Keratinocyte (primary cell): ENCODE data around the gene TNKS1BP1. TPM values are rescaled to one million over a fixed set of nuclear protein-coding genes. Genes with fewer than 3 reads are reported as not detected.

Source experiments
- DNase-seq: peaks from one replicate; pipeline ENCODE4 v3.0.0-alpha.2; 2011; ENCODE audit warnings: low read depth, missing footprints, low spot score
- FAIRE-seq: peaks from 2 replicates; lab custom pipeline; 2011; peaks lifted over from hg19 to GRCh38; lab: Jason Lieb, UNC
- H2AFZ ChIP-seq: 2 replicates; pipeline ENCODE4 v1.6.0; 2012; ENCODE audit warnings: low read length, control low read depth, inconsistent platforms; ENCODE audit not compliant: control insufficient read depth
- H3K27ac ChIP-seq: 2 replicates; pipeline ENCODE4 v1.5.1; 2011; ENCODE audit warnings: low read length; ENCODE audit not compliant: control insufficient read depth, insufficient read depth
- H3K27me3 ChIP-seq: 3 replicates; pipeline ENCODE4 v1.6.0; 2011; ENCODE audit warnings: low read length; ENCODE audit not compliant: control insufficient read depth, insufficient read depth; ENCODE audit errors: extremely low read depth
- H3K36me3 ChIP-seq, 2 experiments: 2 replicates in 1 of 2; 3 replicates in 1 of 2; pipeline ENCODE4 v1.5.1; 2011; ENCODE audit warnings: low read length in 2 of 2, mild to moderate bottlenecking in 1 of 2; ENCODE audit not compliant: control insufficient read depth in 2 of 2, insufficient read depth in 2 of 2; ENCODE audit errors: extremely low read depth in 1 of 2
- H3K4me1 ChIP-seq: 3 replicates; pipeline ENCODE4 v1.5.1; 2011; ENCODE audit warnings: low read length; ENCODE audit not compliant: control insufficient read depth, insufficient read depth; ENCODE audit errors: extremely low read depth
- H3K4me2 ChIP-seq: 3 replicates; pipeline ENCODE4 v1.6.0; 2011; ENCODE audit warnings: low read depth, low read length; ENCODE audit not compliant: control insufficient read depth, insufficient read depth; ENCODE audit errors: extremely low read depth
- H3K4me3 ChIP-seq, 3 experiments: fragments of 200-600 bp in 1 of 3; sonication (generic) in 1 of 3; 2 replicates in 2 of 3; 3 replicates in 1 of 3; pipeline ENCODE4 v1.5.1; 2011 to 2016; ENCODE audit warnings: low read length in 3 of 3, mild to moderate bottlenecking in 3 of 3, control low read depth in 2 of 3, inconsistent platforms in 1 of 3, low read depth in 1 of 3, mixed read lengths in 1 of 3, mixed run types in 1 of 3, moderate library complexity in 1 of 3; ENCODE audit not compliant: control insufficient read depth in 2 of 3, insufficient read depth in 2 of 3; ENCODE audit errors: extremely low read depth in 1 of 3
- H3K79me2 ChIP-seq: 2 replicates; pipeline ENCODE4 v1.6.0; 2012; ENCODE audit warnings: low read length; ENCODE audit not compliant: control insufficient read depth, insufficient read depth
- H3K9ac ChIP-seq: 3 replicates; pipeline ENCODE4 v1.6.0; 2011; ENCODE audit warnings: low read length; ENCODE audit not compliant: control insufficient read depth, insufficient read depth; ENCODE audit errors: extremely low read depth
- H3K9me1 ChIP-seq: 3 replicates; pipeline ENCODE4 v1.6.0; 2011; ENCODE audit warnings: low read length; ENCODE audit not compliant: control insufficient read depth, insufficient read depth; ENCODE audit errors: extremely low read depth
- H3K9me3 ChIP-seq: 2 replicates; pipeline ENCODE4 v1.5.1; 2012; ENCODE audit warnings: low read depth, low read length; ENCODE audit not compliant: control insufficient read depth
- H4K20me1 ChIP-seq: 3 replicates; pipeline ENCODE4 v1.6.0; 2011; ENCODE audit warnings: low read length; ENCODE audit not compliant: control insufficient read depth, insufficient read depth; ENCODE audit errors: extremely low read depth
- CTCF ChIP-seq, 3 experiments: IDR thresholded peaks in 1 of 3; conservative IDR thresholded peaks in 1 of 3; optimal IDR thresholded peaks in 1 of 3; 2 replicates in 2 of 3; 3 replicates in 1 of 3; pipeline versions ENCODE3 to v1.5.1; 2011; ENCODE audit warnings: low read length in 3 of 3, mild to moderate bottlenecking in 3 of 3, moderate library complexity in 2 of 3, control low read depth in 1 of 3, inconsistent platforms in 1 of 3; ENCODE audit not compliant: insufficient read depth in 2 of 3; ENCODE audit errors: extremely low read depth in 1 of 3
- EZH2 ChIP-seq: IDR thresholded peaks from one replicate; pipeline ENCODE4 v1.6.1; 2012; ENCODE audit warnings: inconsistent platforms, mild to moderate bottlenecking, low read length, moderate library complexity
- dilution Hi-C: fragments of 300-500 bp; cut with MboI; formaldehyde crosslinking; loops from one replicate; pipeline ENCODE4 v1.7.0; 2020; ENCODE audit warnings: low sequenced_read_pairs; ENCODE audit not compliant: extremely low pct_ligation_motif_present
- polyA plus RNA-seq, 5 experiments: library from polyadenylated mRNA; depleted of rRNA in 3 of 5; stranded (reverse) in 3 of 5; stranded (forward) in 1 of 5; unstranded in 1 of 5; fragments of >200 nt; gene quantifications; 1 replicate in 1 of 5; 2 replicates in 3 of 5; 3 replicates in 1 of 5; pipeline versions ENCODE4 v1.2.1 to v1.2.3, GENCODE V29; 2011 to 2012; ENCODE audit warnings: missing spikeins in 2 of 5, low read depth in 1 of 5, low replicate concordance in 1 of 5

The TNKS1BP1 gene
- polyA plus RNA-seq, 1 donor (not counting 4 experiments of a cell fraction or from before 2014, with no cell fraction given) = 88.3 TPM

- Histone ChIP-seq H3K4me1 (no peaks in the 10 kb centered on the region), H3K79me2 (no peaks in the 10 kb centered on the region), H3K36me3 (no peaks in the 10 kb centered on the region), H3K27me3 (peaks cover 3% of the 10 kb centered on the region), H3K9ac (no peak overlapping the region), H3K27ac (no peak overlapping the region), H3K9me1 (no peaks in the 10 kb centered on the region), H2AFZ (no peak overlapping the region), H3K4me3 (no peak overlapping the region), H4K20me1 (no peaks in the 10 kb centered on the region), H3K4me2 (no peak overlapping the region), H3K9me3 (no peaks in the 10 kb centered on the region)
- dilution Hi-C loops = no loop called here
- TF ChIP-seq EZH2 (no peak), CTCF (optimal IDR thresholded peaks at IDR 0.05 in 1 of 3, IDR thresholded peaks at IDR 0.05 in 1 of 3, conservative IDR thresholded peaks at IDR 0.05 in 1 of 3; ENCODE audit: extremely low read depth in 1 of 3, insufficient read depth in 2 of 3, low read length in 3 of 3) (no peak)
- FAIRE-seq = no peak
- no peak for DNase-seq
Observed at GRCh38 chr11:57341250-57341808, 16.6 kb upstream of the TNKS1BP1 start.

GRCh38 chr11:57340039-57340615 lies 15.4 kb upstream of the TNKS1BP1 start:
- TF ChIP-seq CTCF (optimal IDR thresholded peaks at IDR 0.05 in 1 of 3, IDR thresholded peaks at IDR 0.05 in 1 of 3, conservative IDR thresholded peaks at IDR 0.05 in 1 of 3; ENCODE audit: extremely low read depth in 1 of 3, insufficient read depth in 2 of 3, low read length in 3 of 3) = peak in 2 of 3 experiments; percentile 34 to 80
- TF ChIP-seq EZH2 = no peak
- no peak overlapping the region for H3K27ac ChIP-seq
- no peak overlapping the region for H3K9ac ChIP-seq
- H3K4me1 ChIP-seq = peaks cover 4% of the 10 kb centered on the region
- FAIRE-seq = peak; percentile 48
- no peaks in the 10 kb centered on the region for H3K36me3 ChIP-seq
- no peaks in the 10 kb centered on the region for H3K9me3 ChIP-seq
- no peak overlapping the region for H3K4me2 ChIP-seq
- H3K27me3 ChIP-seq = peaks cover 3% of the 10 kb centered on the region
- no peaks in the 10 kb centered on the region for H3K9me1 ChIP-seq
- DNase-seq = no peak
- H3K4me3 ChIP-seq = no peak overlapping the region
- H4K20me1 ChIP-seq = no peaks in the 10 kb centered on the region
- H2AFZ ChIP-seq = no peak overlapping the region
- peaks cover 4% of the 10 kb centered on the region for H3K79me2 ChIP-seq
- dilution Hi-C loops = no loop called here
